Measurements from ENCODE around the gene SUPT20HL2. TPM values are rescaled to one million over a fixed set of nuclear protein-coding genes. Genes with fewer than 3 reads are reported as not detected.
"Not testable (repeated sequence)": the region's sequence is repeated elsewhere in the genome, so short reads cannot be mapped to it uniquely, and the experiment has no call there.

SUPT20HL2 gene
- total and polyA plus RNA-seq, 7 donors = 0.14 TPM; not detected in 6

- WGBS, 2 donors = 92 to 94% methylated on average over 1 of the region's 1 CpG
Observed at GRCh38 chrX:24325231-24325630, 11.4 kb upstream of the SUPT20HL2 start.

GRCh38 chrX:24321741-24322395 lies 8.0 kb upstream of the SUPT20HL2 start:
- no peak for DNase-seq
- Histone ChIP-seq H3K9me3 (no peaks in the 10 kb centered on the region), H3K36me3 (no peaks in the 10 kb centered on the region), H3K4me1 (no peaks in the 10 kb centered on the region), H3K27ac (no peak overlapping the region), H3K27me3 (no peaks in the 10 kb centered on the region), H3K4me3 (no peak overlapping the region)
- TF ChIP-seq EP300 (IDR thresholded peaks at IDR 0.05) = no peak
- TF ChIP-seq POLR2A (IDR thresholded peaks at IDR 0.05) = no peak
- no peak for TF ChIP-seq CTCF (IDR thresholded peaks at IDR 0.05)
- no peak for TF ChIP-seq POLR2AphosphoS5 (IDR thresholded peaks at IDR 0.05)
- intact Hi-C loops (cut with DNase I) = no loop called here
- 88 to 89% methylated on average over 4 of the region's 4 CpGs for WGBS, 2 donors

More at GRCh38 chrX:24325231-24325630, 11.4 kb upstream of the SUPT20HL2 start:
- no peak for DNase-seq
- Histone ChIP-seq H3K36me3 (no peaks in the 10 kb centered on the region), H3K4me3 (no peak overlapping the region), H3K4me1 (no peaks in the 10 kb centered on the region), H3K9me3 (no peaks in the 10 kb centered on the region), H3K27me3 (no peaks in the 10 kb centered on the region), H3K27ac (no peak overlapping the region)
- intact Hi-C loops (cut with DNase I) = no loop called here
- TF ChIP-seq EP300 (IDR thresholded peaks at IDR 0.05) (no peak), CTCF (IDR thresholded peaks at IDR 0.05) (no peak), POLR2A (IDR thresholded peaks at IDR 0.05) (no peak), POLR2AphosphoS5 (IDR thresholded peaks at IDR 0.05) (no peak)

- H3K27ac ChIP-seq = no peak overlapping the region
- no peaks in the 10 kb centered on the region for H3K36me3 ChIP-seq
- WGBS, 2 donors = 32 to 61% methylated on average over 1 of the region's 1 CpG
- no peak overlapping the region for H3K4me3 ChIP-seq
- DNase-seq = no peak
- H3K4me1 ChIP-seq = no peaks in the 10 kb centered on the region
- intact Hi-C loops (cut with DNase I) = no loop called here
- no peak for TF ChIP-seq POLR2A (IDR thresholded peaks at IDR 0.05)
- TF ChIP-seq EP300 (IDR thresholded peaks at IDR 0.05) = no peak
- TF ChIP-seq CTCF (IDR thresholded peaks at IDR 0.05) = no peak
- no peak for TF ChIP-seq POLR2AphosphoS5 (IDR thresholded peaks at IDR 0.05)
- no peaks in the 10 kb centered on the region for H3K9me3 ChIP-seq
- H3K27me3 ChIP-seq = no peaks in the 10 kb centered on the region
Observed at GRCh38 chrX:24317567-24317966, 3.7 kb upstream of the SUPT20HL2 start.

- no peak for DNase-seq
- H3K36me3 ChIP-seq = no peaks in the 10 kb centered on the region
- intact Hi-C loops (cut with DNase I) = no loop called here
- H3K4me3 ChIP-seq = no peak overlapping the region
- H3K27ac ChIP-seq = no peak overlapping the region
- TF ChIP-seq EP300 (IDR thresholded peaks at IDR 0.05) (no peak), POLR2AphosphoS5 (IDR thresholded peaks at IDR 0.05) (no peak), POLR2A (IDR thresholded peaks at IDR 0.05) (no peak), CTCF (IDR thresholded peaks at IDR 0.05) (no peak)
- 74 to 80% methylated on average over 1 of the region's 1 CpG for WGBS, 2 donors
- no peaks in the 10 kb centered on the region for H3K9me3 ChIP-seq
- H3K4me1 ChIP-seq = no peaks in the 10 kb centered on the region
- no peaks in the 10 kb centered on the region for H3K27me3 ChIP-seq
Observed at GRCh38 chrX:24316111-24316510, 2.2 kb upstream of the SUPT20HL2 start.

GRCh38 chrX:24312249-24312607 lies 1.6 kb downstream of the SUPT20HL2 start:
- H3K27ac ChIP-seq; H3K4me1 ChIP-seq; DNase-seq; H3K36me3 ChIP-seq; H3K4me3 ChIP-seq; intact Hi-C loops (cut with DNase I); H3K9me3 ChIP-seq; H3K27me3 ChIP-seq: not testable (repeated sequence)
- 77% methylated on average over 3 to 6 of the region's 6 CpGs for WGBS, 2 donors

GRCh38 chrX:24311507-24312248 lies 2.2 kb downstream of the SUPT20HL2 start:
- H3K27me3 ChIP-seq; DNase-seq; H3K4me1 ChIP-seq; H3K36me3 ChIP-seq; intact Hi-C loops (cut with DNase I); H3K9me3 ChIP-seq: not testable (repeated sequence)
- WGBS, 2 donors = 82% methylated on average over 19 to 21 of the region's 22 CpGs
- H3K4me3 ChIP-seq = peak overlapping the region in 1 of 4 donors; percentile 7
- H3K27ac ChIP-seq = peak overlapping the region in 3 of 4 donors; percentile 6 to 28 (median 12)

- DNase-seq; intact Hi-C loops (cut with DNase I); H3K27me3 ChIP-seq; H3K36me3 ChIP-seq; H3K9me3 ChIP-seq: not testable (repeated sequence)
- H3K27ac ChIP-seq = peak overlapping the region in 2 of 4 donors; percentile 27 to 28
- H3K4me3 ChIP-seq = peak overlapping the region in 1 of 4 donors; percentile 7
- peaks cover 0 to 16% (median 0%) of the 10 kb centered on the region in 4 donors for H3K4me1 ChIP-seq
- WGBS, 2 donors = 80 to 90% methylated on average over 3 of the region's 3 CpGs
Observed at GRCh38 chrX:24310916-24311315, 3.0 kb downstream of the SUPT20HL2 start.

All from sigmoid colon (tissue), 7 donors.